RWPE2 (cell line): ENCODE data around the gene ZNF280B.
"Not testable (repeated sequence)": the region's sequence is repeated elsewhere in the genome, so short reads cannot be mapped to it uniquely, and the experiment has no call there.

Source experiments
- ATAC-seq: fragments of 200-7000 bp; cut with Tn5 transposase; 3 replicates; pipeline ENCODE4 v1.9.1; 2021; ENCODE audit warnings: low read depth
- DNase-seq: peaks from one replicate; pipeline ENCODE4 v3.0.0-alpha.2; 2020; ENCODE audit warnings: low spot score
- H3K27ac ChIP-seq: fragments of 450-650 bp; 2 replicates; pipeline ENCODE4 v1.5.1; 2017; ENCODE audit warnings: mild to moderate bottlenecking; ENCODE audit not compliant: poor library complexity, severe bottlenecking
- H3K27me3 ChIP-seq: fragments of 250-450 bp; sonication (Bioruptor Pico); 2 replicates; pipeline ENCODE4 v1.5.1; 2021; ENCODE audit warnings: mild to moderate bottlenecking, moderate library complexity; ENCODE audit not compliant: insufficient read depth, poor library complexity, severe bottlenecking
- H3K36me3 ChIP-seq: fragments of 250-450 bp; sonication (Bioruptor Pico); 2 replicates; pipeline ENCODE4 v1.5.1; 2020; ENCODE audit warnings: low read depth, mild to moderate bottlenecking, moderate library complexity
- H3K4me1 ChIP-seq: fragments of 250-450 bp; sonication (Bioruptor Pico); 2 replicates; pipeline ENCODE4 v1.5.1; 2021; ENCODE audit warnings: mild to moderate bottlenecking, moderate library complexity; ENCODE audit not compliant: insufficient read depth, poor library complexity, severe bottlenecking
- H3K4me3 ChIP-seq: fragments of 250-450 bp; sonication (Bioruptor Pico); 2 replicates; pipeline ENCODE4 v1.5.1; 2021; ENCODE audit warnings: mild to moderate bottlenecking, moderate library complexity; ENCODE audit not compliant: severe bottlenecking
- H3K9me3 ChIP-seq: fragments of 250-450 bp; sonication (Bioruptor Pico); 2 replicates; pipeline ENCODE4 v1.5.1; 2021; ENCODE audit warnings: mild to moderate bottlenecking, moderate library complexity; ENCODE audit not compliant: severe bottlenecking
- CTCF ChIP-seq: fragments of 450-650 bp; IDR thresholded peaks from one replicate; pipeline ENCODE4 v1.5.1; 2017; ENCODE audit warnings: mild to moderate bottlenecking, moderate library complexity; ENCODE audit not compliant: poor library complexity, severe bottlenecking

The ZNF280B gene

GRCh38 chr22:22519591-22519990 is 11.0 kb upstream of the ZNF280B start:
- DNase-seq: no peak
- H3K9me3 ChIP-seq: peaks cover 10% of the 10 kb centered on the region
- no peak for ATAC-seq
- no peak overlapping the region for H3K27ac ChIP-seq
- H3K4me1 ChIP-seq: peaks cover 9% of the 10 kb centered on the region
- H3K36me3 ChIP-seq: no peaks in the 10 kb centered on the region
- no peak overlapping the region for H3K4me3 ChIP-seq
- no peaks in the 10 kb centered on the region for H3K27me3 ChIP-seq
- TF ChIP-seq CTCF: no peak

GRCh38 chr22:22516992-22517391 is 8.4 kb upstream of the ZNF280B start:
- TF ChIP-seq CTCF: no peak
- H3K27me3 ChIP-seq: no peaks in the 10 kb centered on the region

GRCh38 chr22:22515890-22516289 is 7.3 kb upstream of the ZNF280B start:
- Histone ChIP-seq H3K4me3 (no peak overlapping the region), H3K27ac (no peak overlapping the region), H3K4me1 (peaks cover 4% of the 10 kb centered on the region), H3K36me3 (no peaks in the 10 kb centered on the region), H3K9me3 (peaks cover 9% of the 10 kb centered on the region), H3K27me3 (no peaks in the 10 kb centered on the region)
- no peak for TF ChIP-seq CTCF
- ATAC-seq (no peak), DNase-seq (no peak)

More at GRCh38 chr22:22516992-22517391, 8.4 kb upstream of the ZNF280B start:
- no peak for DNase-seq
- no peak overlapping the region for H3K27ac ChIP-seq
- H3K36me3 ChIP-seq: no peaks in the 10 kb centered on the region
- H3K4me3 ChIP-seq: no peak overlapping the region
- peaks cover 5% of the 10 kb centered on the region for H3K9me3 ChIP-seq
- peaks cover 9% of the 10 kb centered on the region for H3K4me1 ChIP-seq
- no peak for ATAC-seq

DNA sequence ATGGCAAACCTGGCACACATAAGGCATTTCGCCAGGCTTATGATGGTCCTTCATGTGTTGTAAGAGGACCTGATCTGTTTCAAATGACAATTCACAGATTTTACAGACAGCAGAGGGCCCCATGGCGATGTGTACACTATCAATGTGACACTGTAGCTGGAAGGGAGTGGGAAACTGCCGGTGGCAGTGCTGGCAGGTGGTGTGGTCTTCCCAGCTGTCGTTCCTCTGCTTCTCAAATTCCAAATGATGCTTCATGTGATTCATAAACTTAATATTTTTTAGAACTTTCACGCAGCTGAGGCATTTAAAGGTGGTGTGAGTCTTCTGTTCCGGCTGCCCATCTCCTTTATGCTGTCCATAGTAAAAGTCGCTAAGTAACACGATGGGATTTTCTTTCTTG is 5.9 kb upstream of the ZNF280B start:
- DNase-seq, H3K27ac ChIP-seq, H3K36me3 ChIP-seq, ATAC-seq, H3K4me1 ChIP-seq, H3K27me3 ChIP-seq, H3K4me3 ChIP-seq: not testable (repeated sequence)
- peaks cover 19% of the 10 kb centered on the region for H3K9me3 ChIP-seq

DNA sequence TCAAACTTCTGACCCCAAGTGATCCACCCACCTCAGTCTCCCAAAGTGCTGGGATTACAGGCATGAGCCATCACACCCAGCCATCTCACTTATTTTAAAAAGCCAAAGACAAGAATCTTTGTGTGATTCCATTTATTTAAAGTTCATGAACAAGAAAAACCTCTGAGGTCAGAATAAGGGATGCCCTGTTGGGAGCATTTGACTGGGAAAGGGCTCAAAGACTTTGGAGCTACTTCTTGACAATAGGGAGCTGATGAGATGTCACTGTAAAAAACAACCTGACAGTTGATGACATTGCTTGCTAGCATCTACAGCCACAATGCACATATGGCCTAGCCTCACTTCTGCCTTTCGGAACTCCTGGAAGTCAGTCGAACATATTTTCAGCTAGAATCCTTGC is 5.1 kb upstream of the ZNF280B start:
- no peaks in the 10 kb centered on the region for H3K27me3 ChIP-seq

More for the DNA sequence above, 5.1 kb upstream of the ZNF280B start:
- DNase-seq (no peak), ATAC-seq (no peak)
- no peak overlapping the region for H3K4me3 ChIP-seq
- TF ChIP-seq CTCF: no peak
- no peak overlapping the region for H3K27ac ChIP-seq
- peaks cover 21% of the 10 kb centered on the region for H3K9me3 ChIP-seq
- no peaks in the 10 kb centered on the region for H3K36me3 ChIP-seq
- no peaks in the 10 kb centered on the region for H3K4me1 ChIP-seq
